NB4 (cell line): ENCODE data around the gene BST1.

Experiments
- CTCF ChIP-seq: IDR thresholded peaks from one replicate; pipeline ENCODE4 v1.5.1; 2012; ENCODE audit warnings: low read depth, low read length
- POLR2A ChIP-seq: IDR thresholded peaks from 2 replicates; pipeline ENCODE4 v1.6.1; 2011; ENCODE audit warnings: mild to moderate bottlenecking; ENCODE audit not compliant: insufficient read length; ENCODE audit errors: extremely low read depth
- TF ChIP-seq, protein P1 (sequence below): IDR thresholded peaks from 2 replicates; pipeline ENCODE4 v1.6.1; 2011; ENCODE audit warnings: low read depth, low read length

DNA sequence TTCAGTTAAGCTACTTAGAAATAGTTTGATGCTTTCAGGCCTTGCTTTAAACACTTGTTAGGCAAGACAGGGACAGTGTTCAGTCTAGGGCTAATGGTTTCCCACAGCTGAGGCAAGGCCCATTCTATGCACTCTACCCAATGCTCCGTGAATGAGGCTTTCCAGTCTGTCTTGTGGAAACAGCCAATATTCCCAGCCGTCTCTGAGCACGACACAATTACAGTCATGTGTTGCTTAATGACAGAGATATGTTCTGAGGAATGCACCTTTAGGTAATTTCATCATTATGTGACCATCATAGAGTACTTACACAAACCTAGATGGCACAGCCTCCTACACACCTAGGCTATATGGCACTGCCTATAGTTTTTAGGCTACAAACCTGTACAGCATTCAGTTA is 30.8 kb upstream of the BST1 start:
- no peak for TF ChIP-seq CTCF
- TF ChIP-seq POLR2A: no peak
- TF ChIP-seq, protein P1, sequence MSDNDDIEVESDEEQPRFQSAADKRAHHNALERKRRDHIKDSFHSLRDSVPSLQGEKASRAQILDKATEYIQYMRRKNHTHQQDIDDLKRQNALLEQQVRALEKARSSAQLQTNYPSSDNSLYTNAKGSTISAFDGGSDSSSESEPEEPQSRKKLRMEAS: no peak
